Suppressor macrophage (primary cell): Measurements from ENCODE around the gene ANAPC16.
"Not testable (repeated sequence)": the region's sequence is repeated elsewhere in the genome, so short reads cannot be mapped to it uniquely, and the experiment has no call there.

Experiments
- DNase-seq, 4 experiments: peaks; one replicate each; pipeline ENCODE4 v3.0.0-alpha.2; 2020 to 2022

Gene ANAPC16

DNA sequence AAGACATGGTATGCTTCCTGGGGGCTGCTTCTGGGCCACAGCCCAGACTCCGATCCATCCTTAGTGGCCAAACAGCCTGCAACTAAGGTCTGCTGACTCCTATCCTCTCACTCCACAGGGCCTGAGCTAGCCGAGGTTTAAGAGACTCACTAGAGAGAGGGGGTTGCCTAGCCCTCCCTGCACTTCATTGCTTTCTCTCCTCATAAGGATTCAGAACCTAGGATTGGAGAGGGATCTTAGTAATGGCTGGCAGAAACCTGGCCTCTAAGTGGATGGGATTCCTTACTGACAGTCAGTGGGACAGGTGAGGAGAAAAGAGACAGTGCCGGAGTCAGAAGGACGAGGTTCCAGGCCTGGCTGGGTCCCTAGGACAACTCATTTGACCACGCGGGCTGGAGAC is 49.7 kb downstream of the ANAPC16 start:
- no peak for DNase-seq

DNA sequence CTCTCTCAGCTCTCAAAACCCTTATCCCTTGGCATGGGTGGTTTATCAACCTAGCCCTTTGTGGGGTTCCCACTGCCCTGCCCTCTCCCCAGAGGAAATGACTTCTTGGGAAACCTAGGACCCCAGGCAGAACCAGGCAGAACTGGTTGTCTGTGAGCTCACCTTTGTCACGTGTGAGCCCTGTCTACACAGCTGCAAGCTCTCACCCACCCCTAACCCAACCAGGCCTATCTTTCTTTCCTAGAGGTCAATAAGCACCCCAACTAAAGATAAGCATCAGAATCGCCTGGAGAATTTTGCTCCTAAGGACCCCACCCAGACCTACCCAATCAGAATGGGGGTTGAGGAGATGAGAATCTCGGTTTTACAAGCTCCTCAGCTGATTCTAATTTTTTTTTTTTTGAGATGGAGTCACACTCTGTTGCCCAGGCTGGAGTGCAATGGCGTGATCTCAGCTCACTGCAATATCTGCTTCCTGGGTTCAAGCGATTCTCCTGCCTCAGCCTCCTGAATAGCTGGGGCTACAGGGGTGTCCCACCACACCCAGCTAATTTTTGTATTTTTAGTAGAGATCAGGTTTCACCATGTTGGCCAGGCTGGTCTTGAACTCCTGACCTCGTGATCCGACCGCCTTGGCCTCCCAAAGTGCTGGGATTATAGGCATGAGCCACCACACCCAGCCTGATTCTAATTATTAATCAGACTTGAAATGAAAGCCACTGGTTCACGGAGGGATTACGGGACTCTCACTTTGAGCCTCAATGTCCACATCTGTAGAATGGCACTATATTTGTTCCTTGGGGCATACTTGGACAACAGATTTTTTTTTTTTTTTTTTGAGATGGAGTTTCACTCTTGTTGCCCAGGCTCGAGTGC is 50.4 kb downstream of the ANAPC16 start:
- DNase-seq = no peak

DNA sequence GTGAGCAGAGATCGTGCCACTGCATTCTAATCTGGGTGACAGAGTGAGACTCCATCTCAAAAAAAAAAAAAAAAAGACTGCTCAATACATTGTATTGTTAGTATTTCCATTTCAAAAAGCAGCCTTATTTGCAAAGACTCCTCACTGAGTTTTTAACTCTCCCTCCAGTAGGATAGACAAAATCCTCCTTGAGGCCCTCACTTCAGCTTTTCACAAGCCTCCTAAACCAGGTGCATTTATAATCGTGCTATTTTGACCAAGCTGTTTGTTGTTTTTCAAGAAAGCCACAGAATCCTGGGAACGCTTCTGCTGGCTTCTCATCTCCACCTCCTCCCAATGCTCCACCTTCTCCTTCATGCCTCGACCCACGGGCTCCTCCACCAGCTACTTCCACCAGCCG is 51.6 kb downstream of the ANAPC16 start:
- no peak for DNase-seq

DNA sequence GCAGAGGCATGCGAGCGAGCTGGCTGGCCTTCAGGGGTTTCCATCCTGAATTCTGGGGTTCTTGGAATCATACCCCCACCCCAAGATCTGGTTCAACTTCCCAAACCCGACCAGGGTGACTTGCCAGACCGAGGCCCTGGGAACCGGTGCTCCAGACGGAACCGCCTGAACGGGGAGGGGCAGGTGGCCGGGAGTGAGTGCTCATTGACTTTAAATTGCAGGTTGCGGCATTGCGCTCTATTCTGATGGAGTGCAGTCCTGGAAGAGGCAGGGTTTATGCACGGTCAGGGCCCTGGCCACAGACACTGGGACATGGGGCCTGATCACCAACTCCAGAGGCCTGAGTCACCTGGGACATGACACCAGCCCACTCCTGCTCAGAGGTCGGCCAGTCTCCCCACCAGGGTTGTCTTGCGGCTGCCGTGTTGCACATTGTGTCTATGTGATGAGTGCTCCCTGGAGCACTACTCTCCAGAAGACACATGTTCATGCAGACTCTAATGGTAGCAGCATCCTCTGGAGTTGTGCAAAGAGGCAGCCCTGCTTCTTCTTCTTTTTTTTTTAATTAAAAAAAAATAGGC is 52.1 kb downstream of the ANAPC16 start:
- no peak for DNase-seq

DNA sequence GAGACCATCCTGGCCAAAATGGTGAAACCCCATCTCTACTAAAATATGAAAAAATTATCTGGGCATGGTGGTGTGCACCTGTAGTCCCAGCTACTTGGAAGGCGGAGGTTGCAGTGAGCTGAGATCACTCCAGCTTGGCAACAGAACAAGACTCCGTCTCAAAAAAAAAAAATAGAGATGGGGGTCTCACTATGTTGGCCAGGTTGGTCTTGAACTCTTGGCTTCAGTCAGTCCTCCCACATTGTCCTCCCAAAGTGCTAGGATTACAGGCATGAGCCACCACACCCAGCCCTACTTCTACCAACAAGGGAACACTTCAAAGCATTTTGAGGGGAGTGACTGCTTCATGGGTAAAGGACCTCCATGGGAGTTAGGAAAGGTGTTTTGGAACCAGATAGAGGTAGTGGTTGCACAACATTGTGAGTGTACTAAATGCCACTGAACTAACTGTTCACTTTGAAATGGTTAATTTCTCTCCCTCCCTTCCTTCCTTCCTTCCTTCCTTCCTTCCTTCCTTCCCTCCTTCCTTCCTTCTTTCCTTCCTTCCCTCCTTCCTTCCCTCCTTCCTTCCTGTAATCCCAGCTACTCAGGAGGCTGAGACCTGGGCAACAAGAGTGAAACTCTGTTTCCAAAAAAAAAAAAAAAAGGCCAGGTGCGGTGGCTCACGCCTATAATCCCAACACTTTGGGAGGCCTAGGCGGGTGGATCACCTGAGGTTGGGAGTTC is 52.8 kb downstream of the ANAPC16 start:
- not testable (repeated sequence) for DNase-seq

DNA sequence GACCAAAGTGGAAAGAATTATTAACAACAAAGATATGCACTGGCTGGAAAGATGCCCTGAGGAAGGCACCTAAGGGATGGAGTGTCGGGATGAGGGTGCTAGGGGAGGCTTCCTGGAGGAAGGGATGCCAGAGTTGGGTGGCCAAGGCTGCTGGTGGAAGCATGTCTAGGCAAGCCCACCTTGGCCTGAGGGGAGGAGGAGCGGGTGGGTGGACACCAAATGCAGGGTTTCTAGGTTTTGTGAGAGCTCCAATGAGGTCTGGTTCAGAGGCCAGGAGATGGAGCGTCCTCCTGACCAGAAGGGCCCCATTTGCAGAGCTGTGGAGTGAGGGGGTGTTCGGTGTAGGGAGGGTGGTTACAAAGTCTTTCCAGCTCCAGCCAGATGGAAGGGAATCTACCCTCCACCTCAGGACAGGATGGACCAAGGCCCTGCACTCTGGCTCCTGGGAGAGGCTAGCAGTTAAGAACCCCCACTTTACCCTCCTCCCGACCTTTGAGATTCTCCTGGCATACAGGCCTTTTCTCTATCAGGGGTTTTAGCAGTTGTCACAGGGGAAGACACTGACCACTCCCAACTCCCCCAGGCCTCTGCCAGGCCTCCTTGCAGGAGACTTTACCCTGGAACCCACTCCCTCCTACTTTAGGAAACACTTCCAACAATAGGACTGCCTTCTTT is 54.9 kb downstream of the ANAPC16 start:
- no peak for DNase-seq

DNA sequence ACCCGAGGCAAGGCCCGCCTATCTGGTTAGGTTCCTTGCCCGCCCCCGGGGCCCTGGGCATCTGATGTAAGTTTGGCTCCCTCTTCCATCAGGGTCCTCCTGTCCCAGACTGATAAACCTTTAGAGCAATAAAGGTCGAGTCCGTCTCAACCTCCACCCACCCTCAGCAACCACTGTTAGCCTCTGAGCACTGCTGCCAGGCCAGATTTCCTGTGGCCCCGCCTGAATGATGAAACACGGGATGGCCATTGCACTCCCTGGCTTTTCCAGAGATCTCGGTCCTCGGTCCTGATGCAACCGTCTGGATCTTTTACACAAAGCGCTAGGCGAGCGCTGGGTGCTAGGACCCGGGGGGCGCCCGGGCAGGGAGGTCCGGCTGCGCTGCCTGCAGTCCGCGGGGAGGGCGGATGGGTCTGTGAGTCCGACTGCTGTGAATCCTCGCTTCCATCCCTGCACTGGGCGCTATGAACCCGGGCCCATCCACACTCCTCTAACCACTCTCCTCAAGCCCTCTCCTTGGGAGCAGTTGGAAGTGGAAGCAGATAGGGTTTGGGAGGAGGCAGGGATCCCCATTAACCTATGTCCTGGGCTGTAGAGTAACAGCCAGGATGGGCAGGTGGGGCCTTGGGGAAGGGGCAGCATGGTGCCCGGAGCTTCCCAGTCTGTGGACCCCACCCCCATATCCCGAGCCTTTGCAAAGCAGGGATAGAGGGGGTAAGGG is 57.0 kb downstream of the ANAPC16 start:
- peak; percentile 82 to 92 (median 90) for DNase-seq

DNA sequence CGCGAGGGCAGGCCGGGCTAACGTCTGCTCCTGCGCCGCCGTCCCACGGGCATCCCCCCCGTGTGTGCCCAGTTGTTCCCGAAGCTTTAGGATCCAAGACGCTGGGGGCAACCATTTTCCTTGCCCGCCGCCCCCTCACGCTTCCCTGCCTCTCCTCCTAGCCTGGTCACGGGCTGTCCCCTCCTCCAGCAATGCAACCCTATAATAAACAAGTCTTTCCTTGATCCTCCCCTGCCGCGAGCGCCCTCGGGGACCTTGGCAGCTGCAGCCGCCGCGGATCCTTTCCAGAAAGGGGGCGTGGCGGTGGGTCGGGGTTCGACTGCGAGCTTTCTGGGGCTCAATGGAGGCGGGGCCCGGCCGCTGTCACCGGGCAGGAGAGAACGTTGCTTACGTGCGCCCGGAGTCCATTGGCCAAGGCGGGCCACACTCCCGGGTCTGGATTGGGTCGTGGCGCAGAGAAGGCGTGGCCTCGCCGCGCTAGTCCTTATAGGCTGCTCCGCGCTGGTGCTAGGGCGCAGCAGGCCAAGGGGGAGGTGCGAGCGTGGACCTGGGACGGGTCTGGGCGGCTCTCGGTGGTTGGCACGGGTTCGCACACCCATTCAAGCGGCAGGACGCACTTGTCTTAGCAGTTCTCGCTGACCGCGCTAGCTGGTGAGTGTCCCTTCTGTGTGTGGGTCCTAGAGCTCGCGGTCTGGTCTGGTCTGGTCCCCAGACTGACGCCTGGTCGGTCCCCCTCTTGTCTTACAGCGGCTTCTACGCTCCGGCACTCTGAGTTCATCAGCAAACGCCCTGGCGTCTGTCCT is 57.8 kb downstream of the ANAPC16 start, which contains the start of gene DDIT4:
TSS of gene DDIT4 (plus strand) at position 515 of the 803 bp plus-strand sequence. CDS start 293 bp downstream, outside the sequence.
- peak; percentile 98 to 99 (median 99) for DNase-seq

DNA sequence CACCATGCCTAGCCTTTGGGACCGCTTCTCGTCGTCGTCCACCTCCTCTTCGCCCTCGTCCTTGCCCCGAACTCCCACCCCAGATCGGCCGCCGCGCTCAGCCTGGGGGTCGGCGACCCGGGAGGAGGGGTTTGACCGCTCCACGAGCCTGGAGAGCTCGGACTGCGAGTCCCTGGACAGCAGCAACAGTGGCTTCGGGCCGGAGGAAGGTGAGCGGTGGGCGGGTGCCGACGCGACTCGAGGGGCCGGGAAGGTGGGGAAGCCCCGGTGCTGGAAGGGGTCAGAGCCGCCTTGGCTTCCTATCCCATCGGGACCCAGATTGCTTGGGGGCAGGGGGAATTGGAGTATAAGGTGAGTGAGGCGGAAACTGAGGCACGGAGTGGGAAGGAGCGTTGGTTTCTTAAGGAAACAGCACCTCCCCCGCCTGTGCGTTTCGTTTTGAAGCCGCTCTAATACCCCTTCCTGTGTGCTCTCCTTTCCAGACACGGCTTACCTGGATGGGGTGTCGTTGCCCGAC is 58.5 kb downstream of the ANAPC16 start:
- DNase-seq = peak in 2 of 4 experiments; percentile 28 to 52

DNA sequence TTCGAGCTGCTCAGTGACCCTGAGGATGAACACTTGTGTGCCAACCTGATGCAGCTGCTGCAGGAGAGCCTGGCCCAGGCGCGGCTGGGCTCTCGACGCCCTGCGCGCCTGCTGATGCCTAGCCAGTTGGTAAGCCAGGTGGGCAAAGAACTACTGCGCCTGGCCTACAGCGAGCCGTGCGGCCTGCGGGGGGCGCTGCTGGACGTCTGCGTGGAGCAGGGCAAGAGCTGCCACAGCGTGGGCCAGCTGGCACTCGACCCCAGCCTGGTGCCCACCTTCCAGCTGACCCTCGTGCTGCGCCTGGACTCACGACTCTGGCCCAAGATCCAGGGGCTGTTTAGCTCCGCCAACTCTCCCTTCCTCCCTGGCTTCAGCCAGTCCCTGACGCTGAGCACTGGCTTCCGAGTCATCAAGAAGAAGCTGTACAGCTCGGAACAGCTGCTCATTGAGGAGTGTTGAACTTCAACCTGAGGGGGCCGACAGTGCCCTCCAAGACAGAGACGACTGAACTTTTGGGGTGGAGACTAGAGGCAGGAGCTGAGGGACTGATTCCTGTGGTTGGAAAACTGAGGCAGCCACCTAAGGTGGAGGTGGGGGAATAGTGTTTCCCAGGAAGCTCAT is 59.0 kb downstream of the ANAPC16 start:
- DNase-seq = peak; percentile 43 to 80 (median 57)

DNA sequence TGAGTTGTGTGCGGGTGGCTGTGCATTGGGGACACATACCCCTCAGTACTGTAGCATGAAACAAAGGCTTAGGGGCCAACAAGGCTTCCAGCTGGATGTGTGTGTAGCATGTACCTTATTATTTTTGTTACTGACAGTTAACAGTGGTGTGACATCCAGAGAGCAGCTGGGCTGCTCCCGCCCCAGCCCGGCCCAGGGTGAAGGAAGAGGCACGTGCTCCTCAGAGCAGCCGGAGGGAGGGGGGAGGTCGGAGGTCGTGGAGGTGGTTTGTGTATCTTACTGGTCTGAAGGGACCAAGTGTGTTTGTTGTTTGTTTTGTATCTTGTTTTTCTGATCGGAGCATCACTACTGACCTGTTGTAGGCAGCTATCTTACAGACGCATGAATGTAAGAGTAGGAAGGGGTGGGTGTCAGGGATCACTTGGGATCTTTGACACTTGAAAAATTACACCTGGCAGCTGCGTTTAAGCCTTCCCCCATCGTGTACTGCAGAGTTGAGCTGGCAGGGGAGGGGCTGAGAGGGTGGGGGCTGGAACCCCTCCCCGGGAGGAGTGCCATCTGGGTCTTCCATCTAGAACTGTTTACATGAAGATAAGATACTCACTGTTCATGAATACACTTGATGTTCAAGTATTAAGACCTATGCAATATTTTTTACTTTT is 59.7 kb downstream of the ANAPC16 start:
- DNase-seq = peak in 1 of 4 experiments; percentile 23

DNA sequence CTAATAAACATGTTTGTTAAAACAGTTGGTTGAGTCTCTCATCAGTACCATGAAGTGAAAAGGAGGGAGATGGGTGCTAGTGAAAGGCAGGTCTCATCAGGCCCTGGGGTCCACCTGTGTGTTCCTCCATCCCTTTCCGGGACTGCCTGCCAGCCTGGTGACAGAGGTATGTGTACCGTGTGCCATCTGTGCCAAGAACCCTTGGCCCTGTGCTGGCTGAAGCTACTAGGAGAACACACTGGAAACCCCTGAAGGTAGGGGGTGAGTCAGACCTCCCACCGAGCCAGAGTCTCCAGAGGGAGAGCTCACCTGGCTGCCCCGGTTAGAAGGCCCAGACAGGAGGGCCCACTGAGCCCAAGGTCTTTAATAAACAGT is 60.2 kb downstream of the ANAPC16 start:
- no peak for DNase-seq

DNA sequence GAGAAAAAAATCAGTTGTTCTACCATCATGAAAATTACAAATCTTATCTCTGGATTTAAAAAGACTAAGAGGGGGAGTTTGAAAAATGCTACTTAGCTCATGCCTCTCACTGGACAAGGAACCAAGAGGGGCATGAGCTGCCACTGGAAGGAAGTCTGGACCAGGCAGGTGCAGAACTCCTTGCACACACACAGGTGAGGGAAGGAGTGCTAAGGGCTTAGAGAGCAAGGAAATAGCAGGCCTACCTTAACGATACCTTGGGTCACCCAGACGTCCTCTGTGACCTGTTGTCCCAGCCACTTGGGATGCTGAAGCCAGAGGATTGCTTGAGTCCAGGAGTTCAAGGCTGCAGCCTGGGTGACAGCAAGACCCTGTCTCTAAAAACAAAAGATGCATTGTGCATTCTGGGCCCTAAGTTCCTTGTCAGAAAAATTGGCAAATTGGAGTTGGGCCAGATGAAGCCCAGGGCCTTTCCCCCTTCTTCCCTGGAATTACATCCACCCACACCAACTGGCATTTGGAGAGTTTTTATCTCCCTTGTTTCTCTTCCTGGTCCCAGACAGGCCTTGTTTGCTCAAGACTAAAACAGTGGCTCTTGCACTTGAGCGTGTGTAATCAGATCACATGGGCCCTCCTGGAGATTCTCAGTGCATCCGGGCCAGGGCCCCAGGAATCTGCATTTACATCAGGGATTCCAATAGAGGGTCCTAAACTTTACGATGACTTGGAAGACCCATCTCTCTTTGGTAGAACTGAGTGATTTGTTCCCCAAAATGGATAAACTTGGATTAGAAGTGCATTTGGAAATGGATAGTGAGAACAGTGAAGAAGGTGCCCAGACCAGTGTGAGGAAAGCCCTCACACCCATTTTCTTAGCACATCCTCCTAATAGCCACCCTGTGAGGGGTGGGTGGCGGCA is 60.9 kb downstream of the ANAPC16 start:
- DNase-seq = peak; percentile 37 to 47 (median 40)

DNA sequence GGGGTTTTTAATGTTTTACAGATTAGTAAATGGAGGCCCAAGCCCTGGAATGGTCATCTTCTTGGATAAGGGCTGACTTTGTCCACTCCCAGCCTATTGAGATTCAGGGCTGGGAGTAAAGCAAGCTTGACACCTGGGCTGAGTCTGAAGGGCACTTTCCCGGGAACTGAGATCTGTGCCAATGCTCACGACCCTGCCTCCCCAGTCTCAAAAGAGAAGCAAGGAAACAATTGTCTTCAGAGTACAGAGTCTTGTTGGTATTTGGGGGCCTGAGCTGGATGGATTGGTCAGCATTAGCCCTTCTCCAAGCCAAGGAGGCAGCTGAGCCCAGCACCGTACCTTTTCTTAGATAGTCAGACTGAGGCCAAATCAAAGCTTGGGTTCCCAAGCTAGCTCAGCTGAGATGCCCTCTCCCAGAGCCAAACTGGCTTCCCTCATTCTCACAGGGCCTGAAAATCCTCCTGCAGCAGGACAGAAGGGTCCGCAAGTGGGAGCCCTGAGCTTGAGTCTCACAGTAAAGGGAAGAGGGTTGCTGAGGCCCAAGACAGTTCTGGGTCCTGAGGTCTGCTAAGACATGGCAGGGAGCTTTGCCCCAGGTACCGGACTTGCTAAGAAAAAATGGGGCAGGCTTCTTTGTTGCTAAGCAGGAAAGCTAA is 61.7 kb downstream of the ANAPC16 start:
- DNase-seq = no peak

DNA sequence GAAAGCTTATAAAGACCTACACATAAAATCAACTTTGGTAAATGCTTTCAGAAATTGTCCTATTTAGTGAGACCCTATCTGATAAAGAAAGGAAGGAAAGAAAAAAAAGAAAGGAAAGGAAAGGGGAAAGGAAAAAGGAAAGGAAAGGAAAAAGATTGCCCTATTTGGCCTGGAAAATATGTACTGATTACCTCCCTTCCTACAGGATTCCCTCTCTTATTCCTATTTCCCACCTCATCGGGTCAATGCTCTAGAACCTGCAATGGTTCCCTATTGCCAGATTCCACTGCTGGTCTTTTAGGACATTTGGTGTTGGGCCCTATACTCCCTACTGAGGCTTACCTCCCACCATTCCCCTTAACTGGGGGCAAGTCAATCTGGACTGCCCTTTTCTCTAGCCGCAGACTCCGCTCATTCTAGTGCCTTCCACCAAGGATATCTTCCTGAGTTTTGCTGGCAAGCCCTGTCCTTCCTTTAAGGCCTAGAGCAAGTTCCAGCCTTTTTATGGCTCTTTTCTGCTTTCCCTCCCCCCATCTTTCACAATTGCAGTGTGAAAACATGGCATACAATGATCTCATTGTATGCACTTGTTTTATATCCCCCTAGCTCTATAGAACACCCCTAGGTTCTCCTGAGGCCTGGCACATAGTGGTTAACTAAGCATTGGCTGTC is 62.3 kb downstream of the ANAPC16 start:
- DNase-seq = no peak

DNA sequence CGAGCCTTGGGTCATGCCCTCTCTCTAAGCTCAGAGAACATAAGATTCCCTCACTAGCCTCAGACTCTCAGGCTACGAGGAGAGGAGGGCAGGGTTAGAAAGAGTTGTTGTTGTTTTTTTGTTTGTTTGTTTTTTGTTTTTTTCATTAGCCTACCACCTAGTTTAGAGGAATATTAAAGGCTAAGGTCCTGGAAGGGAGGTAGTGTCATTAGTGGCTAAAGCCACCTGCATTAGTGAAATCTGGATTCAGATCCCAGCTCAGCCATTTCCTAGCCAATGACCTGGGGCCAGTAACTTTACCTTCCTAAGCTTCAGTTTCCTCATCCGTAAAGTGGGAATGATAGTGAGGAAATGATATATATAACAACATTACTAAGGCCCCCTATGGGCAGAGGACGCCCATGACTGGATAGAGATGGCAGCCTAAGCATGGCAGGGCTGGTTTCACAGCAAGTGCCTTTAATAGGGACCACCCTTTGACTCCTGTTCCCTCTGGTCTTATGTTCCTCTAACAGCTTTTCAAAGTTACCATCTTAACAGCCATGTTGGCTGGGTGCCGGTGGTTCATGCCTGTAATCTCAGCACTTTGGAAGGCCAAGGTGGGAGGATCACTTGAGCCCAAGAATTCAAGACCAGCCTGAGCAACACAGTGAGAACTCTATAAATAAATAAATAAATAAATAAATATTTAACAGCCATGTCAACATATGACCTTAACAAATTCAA is 63.0 kb downstream of the ANAPC16 start:
- DNase-seq = no peak

DNA sequence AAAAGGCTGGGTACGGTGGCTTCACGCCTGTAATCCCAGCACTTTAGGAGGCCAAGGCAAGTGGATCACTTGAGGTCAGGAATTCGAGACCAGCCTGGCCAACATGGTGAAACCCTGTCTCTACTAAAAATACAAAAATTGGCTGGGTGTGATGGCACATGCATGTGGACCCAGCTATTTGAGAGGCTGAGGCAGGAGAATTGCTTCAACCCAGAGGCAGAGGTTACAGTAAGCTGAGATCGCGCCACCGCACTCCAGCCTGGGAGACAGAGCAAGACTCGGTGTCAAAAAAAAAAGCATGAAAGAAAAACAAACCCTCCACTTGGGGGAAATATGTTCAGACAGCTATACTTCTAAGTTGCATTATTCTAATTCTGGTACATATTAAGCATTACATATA is 63.8 kb downstream of the ANAPC16 start:
- not testable (repeated sequence) for DNase-seq
